Activated CD8-positive, alpha-beta memory T cell treated with anti-CD3 and anti-CD28 coated beads for 48 hours (primary cell): ENCODE measurements around the gene ETHE1.
A peak's percentile ranks its signal among the peaks of the same experiment; 100 is the strongest.

Source experiments
- DNase-seq, 3 experiments: peaks; one replicate each; pipeline ENCODE4 v3.0.0-alpha.2; 2020; ENCODE audit warnings: low read depth in 2 of 3, low spot score in 2 of 3

The ETHE1 gene

GRCh38 chr19:43467276-43467675, 59.7 kb downstream of the ETHE1 start:
- no peak for DNase-seq

- no peak for DNase-seq
Observed at GRCh38 chr19:43466793-43467192, 60.2 kb downstream of the ETHE1 start.

DNA sequence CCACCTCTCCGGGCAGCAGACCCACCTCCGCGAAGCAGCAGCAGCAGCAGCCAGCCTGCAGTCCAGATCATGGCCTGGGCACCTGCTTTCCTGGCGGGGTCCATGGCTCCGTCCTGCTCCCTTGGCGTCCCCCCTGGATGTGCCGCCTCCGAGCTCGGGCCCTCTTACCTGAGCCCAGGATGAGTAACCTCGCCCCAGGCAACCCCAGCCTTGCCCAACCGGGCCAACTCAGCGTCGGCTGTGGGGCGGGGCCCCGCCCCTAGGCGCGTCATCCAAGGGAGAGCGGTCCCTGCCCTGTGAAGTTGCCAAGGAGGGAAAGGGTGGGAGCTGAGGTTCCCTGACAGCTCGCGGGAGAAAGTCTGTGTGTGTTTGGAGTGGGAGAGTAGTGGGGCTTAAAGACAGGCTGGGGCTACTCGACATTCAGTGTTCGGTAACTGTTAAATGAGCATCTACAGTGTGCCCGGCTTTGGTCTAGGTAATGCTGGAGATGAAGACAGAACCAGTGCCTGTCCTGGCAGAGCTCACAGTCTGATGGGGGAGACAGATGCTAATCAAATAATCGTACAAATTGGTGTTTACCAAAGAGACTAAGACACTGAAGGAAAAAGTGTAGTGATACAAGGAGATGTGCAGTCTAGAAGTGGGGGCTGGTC, 61.4 kb downstream of the ETHE1 start, which contains the start of gene LYPD3:
Gene LYPD3, minus strand, starts transcription at position 141 of the 653 bp plus-strand sequence. Its CDS starts 37 bp downstream, at position 104.
- no peak for DNase-seq

DNA sequence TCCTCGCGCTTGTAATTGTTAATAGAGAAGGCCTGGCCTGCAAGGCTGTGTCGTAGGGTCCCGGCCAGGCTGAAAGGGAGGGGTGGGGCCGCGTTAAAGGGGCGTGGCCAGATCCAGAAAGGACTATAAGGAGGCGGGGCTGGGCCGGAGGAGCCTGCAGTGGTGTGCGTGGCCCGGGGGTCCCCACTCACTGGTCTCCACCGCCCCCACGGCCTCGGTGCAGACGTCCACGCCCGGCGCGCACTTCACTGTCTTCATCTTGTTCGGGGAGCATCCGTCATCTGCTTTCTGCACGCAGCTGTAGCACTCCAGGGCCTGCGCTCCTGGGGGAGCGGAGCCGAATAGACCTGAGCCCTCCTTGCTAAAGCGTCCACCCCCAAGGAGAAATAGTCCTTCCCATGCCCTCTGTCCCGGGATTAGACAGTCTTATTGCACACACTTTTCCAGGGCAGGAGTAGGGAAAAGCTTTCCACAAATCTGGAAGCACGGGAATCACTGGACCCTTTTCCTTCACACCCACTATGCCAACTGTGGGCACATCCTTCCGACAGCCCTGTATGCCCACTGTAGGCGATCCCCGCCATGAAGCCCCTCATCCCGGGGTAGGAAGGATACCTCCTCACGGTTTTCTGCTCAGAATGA, 62.7 kb downstream of the ETHE1 start:
- peak in 1 of 3 experiments; percentile 69 for DNase-seq

DNA sequence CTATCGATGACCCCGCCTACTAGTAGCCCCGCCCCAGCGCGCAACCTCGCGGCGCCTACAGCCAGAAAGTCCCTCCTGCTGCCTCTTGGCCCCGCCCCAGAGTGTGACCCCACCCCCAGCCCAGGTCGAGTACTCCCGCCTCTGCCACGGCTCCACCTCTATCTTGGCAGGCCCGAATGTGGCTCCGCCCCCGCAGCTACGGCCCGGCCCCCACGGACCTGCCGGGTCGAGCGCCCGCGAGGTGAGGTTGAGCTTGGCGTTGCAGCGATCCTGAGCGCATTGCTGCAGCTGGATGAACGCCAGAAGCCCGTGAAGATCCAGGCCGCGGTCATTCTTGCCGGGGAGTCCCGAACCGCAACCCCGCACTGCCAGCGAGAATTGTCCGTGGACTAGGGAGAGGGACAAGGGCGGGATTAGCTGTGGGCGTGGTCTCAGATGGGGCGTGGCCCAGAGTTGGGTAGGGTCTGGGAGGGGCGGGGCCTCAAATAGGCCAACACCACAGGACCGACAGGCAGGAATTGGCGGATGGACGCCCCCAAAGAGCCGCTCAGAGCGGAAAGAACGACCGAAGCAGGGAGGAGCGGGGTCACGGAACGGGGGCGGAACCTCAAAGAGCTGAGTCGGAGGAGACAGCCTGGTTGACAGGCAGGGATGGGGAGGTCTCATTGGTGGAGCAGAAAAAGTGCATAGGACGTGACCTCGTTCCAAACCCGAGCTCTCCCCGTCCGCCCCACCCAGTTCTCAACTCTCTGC, 63.4 kb downstream of the ETHE1 start:
- peak; percentile 95 to 99 (median 97) for DNase-seq

GRCh38 chr19:43462785-43463380, 64.1 kb downstream of the ETHE1 start:
- no peak for DNase-seq

DNA sequence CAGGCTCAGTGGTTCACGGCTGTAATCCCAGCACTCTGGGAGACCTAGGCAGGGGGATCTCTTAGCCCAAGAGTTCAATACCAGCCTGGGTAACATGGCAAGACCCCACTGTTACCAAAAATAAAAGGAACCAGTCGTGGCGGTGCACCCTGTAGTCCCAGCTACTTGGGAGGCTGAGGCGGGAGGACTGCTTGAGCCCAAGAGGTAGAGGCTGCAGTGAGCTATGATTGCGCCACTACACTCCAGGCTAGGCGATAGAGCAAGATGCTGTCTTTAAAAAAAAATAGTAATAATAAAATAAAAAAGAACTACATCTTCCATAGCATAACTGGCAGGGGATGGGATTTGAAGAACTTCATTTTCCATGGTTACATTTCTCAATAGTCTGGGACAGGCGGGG, 64.6 kb downstream of the ETHE1 start:
- DNase-seq, result no peak

DNA sequence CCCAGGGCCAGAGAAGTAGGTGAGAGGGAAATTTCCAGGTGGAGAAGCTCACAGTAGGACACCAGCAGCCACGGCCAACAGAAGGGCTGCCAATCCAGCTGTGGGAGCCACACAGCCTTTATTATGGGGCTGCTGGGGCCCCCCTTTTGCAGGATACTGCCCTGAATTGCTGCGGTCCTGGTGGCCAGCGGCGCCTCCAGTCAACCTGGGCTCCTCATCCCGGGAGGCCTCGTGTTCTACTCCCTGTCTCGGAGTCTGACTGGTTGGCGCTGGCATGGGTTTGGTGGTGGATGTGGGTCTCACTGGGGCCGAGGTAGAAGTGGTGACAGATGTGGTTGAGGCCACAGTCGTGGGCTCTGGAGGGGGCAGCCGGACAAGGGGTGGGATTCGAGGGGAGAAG, 65.7 kb downstream of the ETHE1 start:
- no peak for DNase-seq

DNA sequence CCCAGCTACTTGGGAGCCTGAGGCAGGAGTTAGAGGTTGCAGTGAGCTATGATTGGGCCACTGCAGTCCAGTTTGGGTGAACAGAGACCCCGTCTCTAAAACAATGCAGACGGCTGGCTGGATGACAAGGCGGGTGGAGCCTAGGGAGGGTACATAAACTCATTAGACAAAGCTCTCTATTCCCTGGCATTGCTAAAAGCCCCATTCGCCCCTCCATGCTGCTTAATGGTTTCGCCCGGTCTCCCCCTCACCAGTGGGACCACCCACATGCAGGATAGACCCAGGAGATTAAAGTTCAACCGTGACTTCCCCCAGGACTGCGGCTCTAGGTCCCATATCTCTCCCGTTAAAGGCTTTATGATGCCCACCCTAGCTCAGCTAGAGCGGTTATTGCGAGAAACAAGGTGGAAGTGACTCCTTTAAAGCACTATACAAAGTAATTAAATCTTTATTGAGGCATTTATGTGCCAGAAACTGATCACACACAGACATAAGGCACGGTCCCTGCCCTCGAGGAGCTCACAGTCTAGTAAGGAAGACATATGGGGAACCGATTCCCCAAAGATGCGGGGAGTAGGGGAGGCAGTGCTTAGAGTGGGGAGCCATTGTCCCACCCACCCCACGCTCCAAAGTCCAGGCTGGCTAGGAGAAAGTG, 66.5 kb downstream of the ETHE1 start:
- DNase-seq, result no peak

- DNase-seq, result no peak
Observed at GRCh38 chr19:43457809-43458208, 69.2 kb downstream of the ETHE1 start.
